HUES6 (cell line): ENCODE measurements around the gene NR3C2.

Source experiments
- H3K27ac ChIP-seq: 2 replicates; pipeline ENCODE4 v1.7.0; 2013; ENCODE audit warnings: low read depth, mild to moderate bottlenecking, low read length, inconsistent platforms
- H3K27me3 ChIP-seq: 2 replicates; pipeline ENCODE4 v1.6.1; 2013; ENCODE audit warnings: low read length; ENCODE audit not compliant: control insufficient read depth, insufficient read depth
- H3K36me3 ChIP-seq: 2 replicates; pipeline ENCODE4 v1.6.1; 2013; ENCODE audit warnings: low read length; ENCODE audit not compliant: control insufficient read depth, insufficient read depth
- H3K4me1 ChIP-seq: 2 replicates; pipeline ENCODE4 v1.6.1; 2013; ENCODE audit warnings: low read length; ENCODE audit not compliant: control insufficient read depth, insufficient read depth
- H3K4me3 ChIP-seq: 2 replicates; pipeline ENCODE4 v1.5.1; 2013; ENCODE audit warnings: low read depth, low read length
- H3K9ac ChIP-seq: one replicate; pipeline ENCODE4 v1.6.1; 2013; ENCODE audit warnings: mild to moderate bottlenecking, low read length
- H3K9me3 ChIP-seq: 2 replicates; pipeline ENCODE4 v1.6.1; 2013; ENCODE audit warnings: low read depth, low read length; ENCODE audit not compliant: control insufficient read depth, insufficient read depth

NR3C2 gene

GRCh38 chr4:148166132-148166591 lies 276.1 kb downstream of the NR3C2 start:
- Histone ChIP-seq H3K4me1 (0 out of 2 replicates have a peak, but pooled peaks cover 2% of the 10 kb centered on the region), H3K27me3 (no peaks in the 10 kb centered on the region), H3K36me3 (no peaks in the 10 kb centered on the region), H3K4me3 (no peak overlapping the region), H3K9me3 (no peaks in the 10 kb centered on the region), H3K9ac (no peak overlapping the region), H3K27ac (no peak overlapping the region)

GRCh38 chr4:148164557-148164956 lies 277.7 kb downstream of the NR3C2 start:
- Histone ChIP-seq H3K27me3 (no peaks in the 10 kb centered on the region), H3K27ac (no peak overlapping the region), H3K4me3 (no peak overlapping the region), H3K9ac (no peak overlapping the region), H3K4me1 (0 out of 2 replicates have a peak, but pooled peaks cover 2% of the 10 kb centered on the region), H3K9me3 (no peaks in the 10 kb centered on the region), H3K36me3 (no peaks in the 10 kb centered on the region)

GRCh38 chr4:148162991-148163390 lies 279.2 kb downstream of the NR3C2 start:
- Histone ChIP-seq H3K36me3 (no peaks in the 10 kb centered on the region), H3K9me3 (no peaks in the 10 kb centered on the region), H3K4me1 (0 out of 2 replicates have a peak, but pooled peaks cover 2% of the 10 kb centered on the region), H3K27me3 (no peaks in the 10 kb centered on the region), H3K9ac (no peak overlapping the region), H3K27ac (no peak overlapping the region), H3K4me3 (no peak overlapping the region)

GRCh38 chr4:148162519-148162918 lies 279.7 kb downstream of the NR3C2 start:
- Histone ChIP-seq H3K36me3 (no peaks in the 10 kb centered on the region), H3K9me3 (no peaks in the 10 kb centered on the region), H3K9ac (no peak overlapping the region), H3K27ac (no peak overlapping the region), H3K4me1 (0 out of 2 replicates have a peak, but pooled peaks cover 2% of the 10 kb centered on the region), H3K4me3 (no peak overlapping the region), H3K27me3 (no peaks in the 10 kb centered on the region)

GRCh38 chr4:148161601-148162000 lies 280.6 kb downstream of the NR3C2 start:
- H3K9ac ChIP-seq = no peak overlapping the region
- no peaks in the 10 kb centered on the region for H3K27me3 ChIP-seq
- H3K9me3 ChIP-seq = no peaks in the 10 kb centered on the region
- H3K27ac ChIP-seq = no peak overlapping the region
- 0 out of 2 replicates have a peak, but pooled peaks cover 2% of the 10 kb centered on the region for H3K4me1 ChIP-seq
- H3K36me3 ChIP-seq = no peaks in the 10 kb centered on the region
- H3K4me3 ChIP-seq = no peak overlapping the region

GRCh38 chr4:148159793-148160192 lies 282.4 kb downstream of the NR3C2 start:
- Histone ChIP-seq H3K9me3 (no peaks in the 10 kb centered on the region), H3K4me3 (no peak overlapping the region), H3K27me3 (no peaks in the 10 kb centered on the region)

GRCh38 chr4:148154769-148155168 lies 287.4 kb downstream of the NR3C2 start:
- H3K36me3 ChIP-seq = no peaks in the 10 kb centered on the region
- no peak overlapping the region for H3K27ac ChIP-seq
- H3K9me3 ChIP-seq = no peaks in the 10 kb centered on the region
- H3K4me1 ChIP-seq = no peaks in the 10 kb centered on the region
- H3K4me3 ChIP-seq = no peak overlapping the region
- H3K9ac ChIP-seq = no peak overlapping the region
- no peaks in the 10 kb centered on the region for H3K27me3 ChIP-seq

More at GRCh38 chr4:148159793-148160192, 282.4 kb downstream of the NR3C2 start:
- H3K27ac ChIP-seq = no peak overlapping the region
- H3K9ac ChIP-seq = no peak overlapping the region
- 0 out of 2 replicates have a peak, but pooled peaks cover 2% of the 10 kb centered on the region for H3K4me1 ChIP-seq
- no peaks in the 10 kb centered on the region for H3K36me3 ChIP-seq

- Histone ChIP-seq H3K9me3 (no peaks in the 10 kb centered on the region), H3K4me1 (no peaks in the 10 kb centered on the region), H3K27me3 (no peaks in the 10 kb centered on the region), H3K27ac (no peak overlapping the region), H3K36me3 (no peaks in the 10 kb centered on the region), H3K9ac (no peak overlapping the region), H3K4me3 (no peak overlapping the region)
Measured at GRCh38 chr4:148152868-148153625, 289.2 kb downstream of the NR3C2 start.

- Histone ChIP-seq H3K27ac (no peak overlapping the region), H3K4me1 (no peaks in the 10 kb centered on the region), H3K27me3 (no peaks in the 10 kb centered on the region), H3K4me3 (no peak overlapping the region), H3K9ac (no peak overlapping the region), H3K36me3 (no peaks in the 10 kb centered on the region), H3K9me3 (no peaks in the 10 kb centered on the region)
Measured at GRCh38 chr4:148151806-148152205, 290.4 kb downstream of the NR3C2 start.

- no peaks in the 10 kb centered on the region for H3K27me3 ChIP-seq
- no peaks in the 10 kb centered on the region for H3K9me3 ChIP-seq
- H3K27ac ChIP-seq = no peak overlapping the region
- no peaks in the 10 kb centered on the region for H3K36me3 ChIP-seq
- no peak overlapping the region for H3K4me3 ChIP-seq
- no peaks in the 10 kb centered on the region for H3K4me1 ChIP-seq
- H3K9ac ChIP-seq = no peak overlapping the region
Measured at GRCh38 chr4:148145475-148145874, 296.7 kb downstream of the NR3C2 start.

- Histone ChIP-seq H3K4me3 (no peak overlapping the region), H3K9me3 (no peaks in the 10 kb centered on the region), H3K36me3 (no peaks in the 10 kb centered on the region), H3K9ac (no peak overlapping the region), H3K27me3 (no peaks in the 10 kb centered on the region), H3K4me1 (no peaks in the 10 kb centered on the region), H3K27ac (no peak overlapping the region)
Measured at GRCh38 chr4:148143174-148143573, 299.0 kb downstream of the NR3C2 start.
